ENCODE results near the gene ARHGEF17.

The ARHGEF17 gene

GRCh38 chr11:73294604-73295003 is 13.5 kb upstream of the ARHGEF17 start:
- no peak for TF ChIP-seq CTCF (IDR thresholded peaks at IDR 0.05; ENCODE audit: low read depth, low read length, missing control alignments)

GRCh38 chr11:73295241-73295995 is 12.7 kb upstream of the ARHGEF17 start:
- TF ChIP-seq CTCF (IDR thresholded peaks at IDR 0.05; ENCODE audit: low read depth, low read length, missing control alignments): peak; percentile 99
- no peak overlapping the region for H3K4me3 ChIP-seq (replicated peaks; ENCODE audit: low read depth, low read length)
- DNase-seq (ENCODE audit: extremely low read depth, low read depth): peak; percentile 58

More at GRCh38 chr11:73294604-73295003, 13.5 kb upstream of the ARHGEF17 start:
- no peak for DNase-seq (ENCODE audit: extremely low read depth, low read depth)
- no peak overlapping the region for H3K4me3 ChIP-seq (replicated peaks; ENCODE audit: low read depth, low read length)

GRCh38 chr11:73295996-73296318 is 12.1 kb upstream of the ARHGEF17 start:
- no peak for TF ChIP-seq CTCF (IDR thresholded peaks at IDR 0.05; ENCODE audit: low read depth, low read length, missing control alignments)
- no peak for DNase-seq (ENCODE audit: extremely low read depth, low read depth)
- no peak overlapping the region for H3K4me3 ChIP-seq (replicated peaks; ENCODE audit: low read depth, low read length)

GRCh38 chr11:73296501-73297230 is 11.4 kb upstream of the ARHGEF17 start:
- TF ChIP-seq CTCF (IDR thresholded peaks at IDR 0.05; ENCODE audit: low read depth, low read length, missing control alignments): no peak
- no peak overlapping the region for H3K4me3 ChIP-seq (replicated peaks; ENCODE audit: low read depth, low read length)
- no peak for DNase-seq (ENCODE audit: extremely low read depth, low read depth)

GRCh38 chr11:73297231-73297590 is 10.9 kb upstream of the ARHGEF17 start:
- TF ChIP-seq CTCF (IDR thresholded peaks at IDR 0.05; ENCODE audit: low read depth, low read length, missing control alignments): no peak
- H3K4me3 ChIP-seq (replicated peaks; ENCODE audit: low read depth, low read length): no peak overlapping the region
- DNase-seq (ENCODE audit: extremely low read depth, low read depth): no peak

GRCh38 chr11:73297702-73298101 is 10.4 kb upstream of the ARHGEF17 start:
- TF ChIP-seq CTCF (IDR thresholded peaks at IDR 0.05; ENCODE audit: low read depth, low read length, missing control alignments): no peak
- no peak overlapping the region for H3K4me3 ChIP-seq (replicated peaks; ENCODE audit: low read depth, low read length)
- no peak for DNase-seq (ENCODE audit: extremely low read depth, low read depth)
